Measurements from ENCODE around the gene CARD10.

- TF ChIP-seq CTCF (IDR thresholded peaks at IDR 0.05) (no peak), POLR2A (IDR thresholded peaks at IDR 0.05) (no peak)
Observed at GRCh38 chr22:37445501-37445900, 73.7 kb downstream of the CARD10 start.

All from esophagus squamous epithelium (tissue), 4 donors.